DMS 273 treated with DMSO at 0.1 percent for 48 hours (cell line): ENCODE data around the gene SPDEF.

Experiments
- DNase-seq: peaks from one replicate; lab custom pipeline; 2025; lab: John Stamatoyannopoulos, UW

SPDEF gene

GRCh38 chr6:34562861-34563512 is 6.9 kb upstream of the SPDEF start:
- no peak for DNase-seq

- DNase-seq: no peak
Observed at GRCh38 chr6:34562350-34562749, 6.2 kb upstream of the SPDEF start.

GRCh38 chr6:34561227-34561530 is 5.0 kb upstream of the SPDEF start:
- DNase-seq: no peak

- peak; percentile 45 for DNase-seq
Observed at GRCh38 chr6:34560366-34561226, 4.5 kb upstream of the SPDEF start.

- no peak for DNase-seq
Observed at GRCh38 chr6:34559651-34560365, 3.7 kb upstream of the SPDEF start.

- no peak for DNase-seq
Observed at GRCh38 chr6:34558172-34558714, 2.1 kb upstream of the SPDEF start.

- DNase-seq: no peak
Observed at GRCh38 chr6:34557228-34557627, 1.1 kb upstream of the SPDEF start.

- no peak for DNase-seq
Observed at GRCh38 chr6:34556493-34556892, 364 bp upstream of the SPDEF start.

- no peak for DNase-seq
Observed at GRCh38 chr6:34555328-34555727, 801 bp downstream of the SPDEF start.

GRCh38 chr6:34555007-34555322 is 1.2 kb downstream of the SPDEF start:
- no peak for DNase-seq

GRCh38 chr6:34554291-34555006 is 1.7 kb downstream of the SPDEF start:
- no peak for DNase-seq

GRCh38 chr6:34553750-34554149 is 2.4 kb downstream of the SPDEF start:
- no peak for DNase-seq

GRCh38 chr6:34553146-34553545 is 3.0 kb downstream of the SPDEF start:
- no peak for DNase-seq

GRCh38 chr6:34552620-34553019 is 3.5 kb downstream of the SPDEF start:
- DNase-seq: no peak

GRCh38 chr6:34551720-34552119 is 4.4 kb downstream of the SPDEF start:
- DNase-seq: no peak

GRCh38 chr6:34549804-34550202 is 6.3 kb downstream of the SPDEF start:
- no peak for DNase-seq

GRCh38 chr6:34549026-34549803 is 6.9 kb downstream of the SPDEF start:
- no peak for DNase-seq

- DNase-seq: no peak
Observed at GRCh38 chr6:34547701-34548644, 8.2 kb downstream of the SPDEF start.

- DNase-seq: peak; percentile 61
Observed at GRCh38 chr6:34546551-34547321, 9.4 kb downstream of the SPDEF start.
